Retina (tissue), 1 donor: Measurements from ENCODE around the gene CCL17.
"Not testable (repeated sequence)": the region's sequence is repeated elsewhere in the genome, so short reads cannot be mapped to it uniquely, and the experiment has no call there.

ENCODE experiments used
- DNase-seq: peaks from one replicate; pipeline ENCODE4 v3.0.0-alpha.2; 2016

CCL17 gene

DNA sequence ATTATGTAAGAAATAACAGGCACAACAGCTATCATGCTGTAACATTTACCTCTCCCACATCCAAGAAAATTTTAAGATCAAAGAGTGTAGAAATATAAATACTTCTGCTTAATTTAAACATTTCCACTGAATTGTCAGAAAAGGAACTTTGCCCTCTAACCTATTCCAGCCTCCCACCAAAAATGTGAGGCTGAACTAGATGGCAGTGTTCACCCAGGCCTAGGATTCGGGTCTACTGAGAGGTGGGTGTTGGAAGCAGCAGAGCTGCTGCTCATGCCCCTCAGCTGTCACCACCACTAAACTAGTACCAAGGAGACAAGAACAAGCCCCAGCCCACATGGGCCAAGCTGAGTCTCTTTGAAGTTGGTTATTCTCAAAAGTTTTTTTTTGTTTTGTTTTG lies 31.3 kb downstream of the CCL17 start:
- DNase-seq = no peak

DNA sequence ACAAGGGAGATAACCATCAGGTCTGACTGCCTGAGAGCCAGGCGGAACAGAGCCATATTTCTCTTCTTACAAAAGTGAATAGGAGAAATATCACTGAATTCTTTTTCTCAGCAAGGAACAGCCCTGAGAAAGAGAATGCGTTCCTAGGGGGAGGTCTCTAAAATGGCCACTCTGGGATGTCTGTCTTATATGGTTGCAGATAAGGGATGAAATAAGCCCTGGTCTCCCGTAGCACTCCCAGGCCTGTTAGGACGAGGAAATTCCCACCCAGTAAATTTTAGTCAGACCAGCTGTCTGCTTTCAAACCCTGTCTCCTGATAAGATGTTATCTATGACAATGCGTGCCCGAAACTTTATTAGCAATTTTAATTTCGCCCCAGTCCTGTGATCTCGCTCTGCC lies 35.4 kb downstream of the CCL17 start:
- DNase-seq = not testable (repeated sequence)

DNA sequence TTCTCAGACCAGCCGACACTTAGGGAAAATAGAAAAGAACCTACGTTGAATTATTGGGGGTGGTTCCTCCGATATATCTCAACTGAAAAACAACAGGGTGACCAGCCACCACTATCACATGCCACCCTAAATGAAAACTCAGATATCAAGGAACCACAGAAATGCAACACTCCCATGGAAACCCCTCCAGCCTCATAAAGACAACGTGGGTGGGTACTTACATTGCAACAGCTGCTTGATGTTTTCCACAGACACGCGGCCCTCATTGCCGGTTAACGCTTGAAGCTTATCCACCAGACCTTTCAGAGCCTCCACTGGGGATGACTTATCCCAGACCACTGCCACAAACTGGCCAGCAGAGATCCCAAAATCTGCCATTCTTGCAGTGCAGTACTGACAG lies 36.0 kb downstream of the CCL17 start:
- DNase-seq = not testable (repeated sequence)

DNA sequence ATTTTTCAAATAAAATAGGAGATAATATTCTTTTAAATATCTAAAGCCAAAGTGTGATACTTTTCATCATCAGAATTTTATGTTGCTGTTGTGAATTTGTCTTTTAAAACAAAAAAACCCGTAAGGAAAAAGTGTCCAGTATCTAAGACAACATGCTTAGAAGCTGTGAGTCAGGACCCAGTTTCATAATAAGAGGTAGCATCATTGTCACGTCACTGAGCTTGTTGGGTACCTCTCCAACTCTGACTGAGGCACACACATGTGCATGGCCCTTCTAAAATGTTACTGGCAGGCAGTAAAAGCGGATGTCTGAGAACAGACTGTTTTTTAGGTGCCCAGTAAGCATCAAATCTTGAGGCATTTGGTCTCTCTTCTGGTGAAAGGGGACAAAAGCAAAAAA lies 40.1 kb downstream of the CCL17 start:
- DNase-seq = no peak

DNA sequence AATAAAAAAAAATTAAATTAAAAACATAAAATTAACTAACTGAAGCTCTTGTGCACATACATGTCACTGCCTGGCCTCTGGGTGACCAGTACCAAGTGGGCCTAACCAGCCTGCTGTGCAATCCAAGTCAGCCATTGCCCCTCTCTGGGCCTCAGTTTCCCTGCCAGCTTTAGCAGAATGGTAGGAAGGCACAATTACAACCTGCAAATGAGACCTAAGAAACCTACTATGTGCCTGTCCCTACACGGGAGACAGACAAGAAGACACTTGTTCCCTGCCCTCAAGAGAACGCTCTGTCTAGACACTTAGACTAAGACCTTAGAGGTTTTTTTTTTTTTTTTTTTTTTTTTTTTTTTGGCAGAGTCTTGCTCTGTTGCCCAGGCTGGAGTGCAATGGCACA lies 40.9 kb downstream of the CCL17 start:
- DNase-seq = no peak

DNA sequence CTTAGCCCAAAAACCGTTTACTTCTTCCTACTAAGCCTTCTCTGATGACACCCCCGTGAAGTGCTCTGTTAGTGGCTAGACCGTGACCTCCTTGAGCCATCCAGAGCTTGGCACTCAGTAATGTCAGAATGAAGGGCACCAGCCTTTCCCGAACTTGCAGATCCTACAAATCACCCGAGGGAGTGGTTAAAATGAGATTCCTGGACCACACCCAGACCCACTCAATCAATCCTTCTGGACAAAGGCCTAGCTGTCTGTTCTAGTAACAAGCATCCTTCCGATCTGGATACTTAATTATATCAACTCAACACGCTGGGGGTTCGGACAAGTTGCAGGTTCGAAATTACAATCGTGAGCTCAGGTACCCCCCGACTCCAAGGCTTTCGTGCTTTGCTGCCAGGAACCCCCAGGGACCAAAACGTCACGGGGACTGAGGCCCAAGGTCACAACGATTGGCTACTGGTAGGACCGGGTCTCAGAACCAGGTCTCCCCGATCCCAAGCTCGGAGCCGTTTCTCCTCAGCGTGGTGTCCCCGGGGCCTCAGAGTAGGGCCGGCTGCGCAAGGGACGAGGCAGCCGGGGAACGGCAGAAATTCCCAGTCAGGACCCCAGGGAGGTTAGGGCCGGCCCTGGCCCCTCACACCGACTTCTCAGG lies 42.1 kb downstream of the CCL17 start:
- peak; percentile 80 for DNase-seq

DNA sequence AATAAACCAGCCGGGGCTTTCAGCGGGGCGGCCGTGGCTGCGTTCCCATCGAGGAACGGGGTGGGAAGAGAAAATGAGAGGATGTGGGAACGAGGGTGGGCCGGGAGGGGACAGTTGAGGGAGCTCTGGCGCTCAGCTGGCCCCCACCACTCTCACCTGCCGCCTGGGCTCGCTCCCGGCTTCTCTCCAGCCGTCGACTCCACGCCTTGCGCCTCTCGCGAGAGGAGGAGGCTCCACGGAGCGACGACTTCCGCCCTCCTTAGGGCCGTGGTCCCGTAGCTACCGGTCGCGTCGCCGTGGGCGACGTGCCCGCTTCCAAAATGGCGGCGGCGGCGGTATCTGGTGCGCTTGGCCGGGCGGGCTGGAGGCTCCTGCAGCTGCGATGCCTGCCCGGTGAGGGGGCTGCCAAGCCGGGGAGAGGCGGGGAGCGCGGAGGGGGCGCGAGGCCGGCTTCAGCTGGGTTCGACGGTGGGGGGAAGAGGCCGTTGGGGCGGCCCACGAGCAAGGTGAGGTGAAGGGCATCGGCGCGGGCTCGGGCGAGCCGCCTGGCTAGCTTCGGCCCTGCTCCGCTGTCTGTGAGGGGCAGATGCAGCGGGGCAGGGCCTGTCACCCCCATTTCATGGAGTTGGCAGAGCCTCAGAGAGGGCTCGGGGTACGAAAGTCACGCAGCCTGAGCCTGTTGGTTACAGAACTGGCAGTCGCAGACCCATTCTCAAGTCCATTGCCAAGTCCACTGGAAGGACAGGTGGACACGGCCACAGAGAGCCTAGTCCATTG lies 42.8 kb downstream of the CCL17 start, which contains the start of the genes CIAPIN1 and COQ9:
Gene CIAPIN1, minus strand, starts transcription at position 200 of the 777 bp plus-strand sequence. CDS start 6,457 bp downstream, outside the sequence.
Gene COQ9, plus strand, starts transcription at position 294 of the 777 bp plus-strand sequence. Its CDS starts 27 bp downstream, at position 321.
- DNase-seq = peak; percentile 93

DNA sequence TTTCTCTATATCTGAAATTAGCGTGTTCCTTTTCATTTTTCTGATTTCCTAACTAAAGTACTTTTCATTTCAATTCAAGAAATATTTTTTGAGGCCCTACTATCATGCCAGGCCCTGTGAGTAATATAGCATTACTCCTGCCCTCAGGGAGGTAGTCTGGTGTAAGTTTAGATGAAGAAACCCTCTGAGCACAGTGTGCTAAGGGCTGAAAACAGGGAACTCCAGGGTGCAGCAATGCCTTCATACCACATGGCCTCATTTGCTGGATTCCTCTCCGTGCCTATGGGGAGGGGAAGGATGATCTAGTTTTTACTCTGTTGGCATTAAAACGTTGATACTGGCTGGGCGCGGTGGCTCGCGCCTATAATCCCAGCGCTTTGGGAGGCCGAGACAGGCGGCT lies 47.5 kb downstream of the CCL17 start:
- DNase-seq = no peak

DNA sequence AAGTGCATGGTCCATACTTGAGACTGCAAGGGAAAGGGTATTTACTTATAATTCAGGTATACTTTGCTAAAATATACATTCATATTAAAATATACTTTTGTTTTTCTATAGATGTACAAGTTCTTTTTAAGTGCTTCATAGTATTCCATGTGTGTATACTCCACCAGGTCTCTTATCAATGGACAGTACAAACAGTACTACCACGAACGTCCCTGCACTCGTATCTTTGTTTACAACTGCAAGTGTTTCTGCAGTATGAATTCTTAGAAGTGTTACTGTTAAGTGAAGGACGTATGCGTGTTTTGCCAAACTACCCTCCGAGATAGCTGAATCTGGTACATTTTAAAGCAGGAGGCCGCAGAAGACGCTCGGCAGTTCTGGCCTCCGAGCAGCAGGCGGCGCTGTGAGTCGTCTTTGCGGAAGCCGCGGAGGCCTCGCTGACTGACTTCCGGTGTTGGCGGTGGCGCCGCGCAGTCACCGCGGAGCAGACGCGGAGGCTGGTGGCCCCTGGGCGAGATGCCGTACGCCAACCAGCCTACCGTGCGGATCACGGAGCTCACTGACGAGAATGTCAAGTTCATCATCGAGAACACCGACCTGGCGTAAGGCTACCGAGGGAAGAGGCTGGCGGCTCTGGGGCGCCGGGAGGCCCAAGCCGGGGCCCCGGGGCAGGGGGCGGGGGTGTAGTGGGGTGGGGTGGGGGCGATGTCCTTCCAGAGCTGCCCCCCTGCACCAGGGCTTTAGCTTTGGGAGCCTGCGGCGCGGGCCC lies 57.8 kb downstream of the CCL17 start, which contains the start of gene POLR2C:
Gene POLR2C, plus strand, starts transcription at position 471 of the 769 bp plus-strand sequence. Its CDS starts 46 bp downstream, at position 517.
- DNase-seq = peak; percentile 95

DNA sequence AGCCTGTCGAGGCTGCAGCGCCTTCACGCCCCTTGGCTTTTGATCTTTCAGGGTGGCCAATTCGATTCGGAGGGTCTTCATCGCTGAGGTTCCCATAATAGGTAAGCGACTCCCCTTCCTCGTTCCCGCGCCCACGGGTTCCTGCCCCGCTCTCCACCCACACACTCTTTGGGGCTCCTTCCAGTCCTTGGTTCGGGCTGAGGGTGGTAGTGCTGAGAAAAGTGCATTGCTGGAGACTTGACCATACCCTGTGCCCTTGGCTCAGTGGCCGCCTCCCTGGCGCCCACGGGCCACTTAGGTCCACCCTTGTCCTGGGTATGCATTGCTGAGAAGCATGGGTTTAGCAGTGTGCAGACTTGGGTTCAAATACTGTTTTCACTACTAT lies 58.4 kb downstream of the CCL17 start:
- DNase-seq = no peak

DNA sequence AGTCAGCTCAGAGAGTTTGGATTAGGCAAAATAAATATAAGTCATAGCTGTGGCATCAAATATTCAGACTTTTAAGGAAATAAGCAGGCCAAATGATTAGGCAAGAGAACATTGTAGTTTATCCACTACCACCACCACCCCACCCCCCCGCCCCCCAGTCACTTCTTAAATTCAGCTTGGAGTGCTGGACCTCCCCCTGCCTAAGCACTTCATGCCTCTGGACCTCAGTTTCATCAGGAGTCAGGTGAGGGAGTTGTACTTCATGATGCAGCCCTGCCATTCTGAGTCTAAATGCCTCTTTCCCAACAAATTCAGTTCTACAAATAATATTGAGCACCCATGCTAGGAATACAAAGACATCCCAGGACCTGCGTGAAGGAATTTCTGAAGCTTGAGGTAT lies 60.0 kb downstream of the CCL17 start:
- no peak for DNase-seq
